ENCODE data around the gene STMN1. TPM values are rescaled to one million over a fixed set of nuclear protein-coding genes. Genes with fewer than 3 reads are reported as not detected.

Gene STMN1
- total RNA-seq, 4 donors from 2014 or later, result 21.8 to 33.6 (median 28.1) TPM

- no peaks in the 10 kb centered on the region for H3K36me3 ChIP-seq
These were observed 20.7 kb upstream of the STMN1 start for GRCh38 chr1:25926731-25927496.

GRCh38 chr1:25924454-25924853 is 18.2 kb upstream of the STMN1 start:
- H3K36me3 ChIP-seq, result no peaks in the 10 kb centered on the region
- no peak for DNase-seq (ENCODE audit: low spot score in 2 of 2)
- H3K4me3 ChIP-seq, result no peak overlapping the region
- peaks cover 26% of the 10 kb centered on the region for H3K4me1 ChIP-seq
- no peaks in the 10 kb centered on the region for H3K9me3 ChIP-seq
- TF ChIP-seq POLR2A (IDR thresholded peaks at IDR 0.05) (no peak), CTCF (IDR thresholded peaks at IDR 0.05) (no peak)
- H3K27me3 ChIP-seq, result no peaks in the 10 kb centered on the region
- H3K27ac ChIP-seq, result no peak overlapping the region
- WGBS, result 75% methylated on average over 2 of the region's 2 CpGs

More at GRCh38 chr1:25926731-25927496, 20.7 kb upstream of the STMN1 start:
- no peak overlapping the region for H3K4me3 ChIP-seq
- no peaks in the 10 kb centered on the region for H3K27me3 ChIP-seq
- no peak for DNase-seq (ENCODE audit: low spot score in 2 of 2)
- H3K4me1 ChIP-seq, result peaks cover 24% of the 10 kb centered on the region
- no peak overlapping the region for H3K27ac ChIP-seq
- 81% methylated on average over 12 of the region's 13 CpGs for WGBS
- TF ChIP-seq POLR2A (IDR thresholded peaks at IDR 0.05) (no peak), EP300 (IDR thresholded peaks at IDR 0.05) (no peak), CTCF (IDR thresholded peaks at IDR 0.05) (no peak), POLR2AphosphoS5 (IDR thresholded peaks at IDR 0.05) (no peak)
- H3K9me3 ChIP-seq, result no peaks in the 10 kb centered on the region

- Histone ChIP-seq H3K4me1 (peaks cover 24% of the 10 kb centered on the region), H3K27ac (peak overlapping the region; percentile 43), H3K9me3 (no peaks in the 10 kb centered on the region), H3K4me3 (peak overlapping the region; percentile 59), H3K27me3 (no peaks in the 10 kb centered on the region), H3K36me3 (no peaks in the 10 kb centered on the region)
- 3% methylated on average over 28 of the region's 32 CpGs for WGBS
- peak in 1 of 2 donors; percentile 83 for DNase-seq (ENCODE audit: low spot score in 2 of 2)
- TF ChIP-seq CTCF (IDR thresholded peaks at IDR 0.05) (no peak), POLR2AphosphoS5 (IDR thresholded peaks at IDR 0.05) (no peak), EP300 (IDR thresholded peaks at IDR 0.05) (no peak), POLR2A (IDR thresholded peaks at IDR 0.05) (no peak)
These were observed 16.8 kb upstream of the STMN1 start for GRCh38 chr1:25922971-25923552.

- Histone ChIP-seq H3K27me3 (no peaks in the 10 kb centered on the region), H3K27ac (peak overlapping the region; percentile 43), H3K9me3 (no peaks in the 10 kb centered on the region), H3K4me3 (peak overlapping the region; percentile 59), H3K4me1 (peaks cover 24% of the 10 kb centered on the region), H3K36me3 (no peaks in the 10 kb centered on the region)
- DNase-seq (ENCODE audit: low spot score in 2 of 2), result peak in 1 of 2 donors; percentile 68
- WGBS, result 17% methylated on average over 24 of the region's 49 CpGs
- TF ChIP-seq POLR2AphosphoS5 (IDR thresholded peaks at IDR 0.05) (no peak), CTCF (IDR thresholded peaks at IDR 0.05) (no peak), EP300 (IDR thresholded peaks at IDR 0.05) (no peak), POLR2A (IDR thresholded peaks at IDR 0.05) (no peak)
These were observed 16.1 kb upstream of the STMN1 start for GRCh38 chr1:25922056-25922970.
